ENCODE measurements around the gene CTDNEP1. TPM values are rescaled to one million over a fixed set of nuclear protein-coding genes. Genes with fewer than 3 reads are reported as not detected.
A peak's percentile ranks its signal among the peaks of the same experiment; 100 is the strongest.

Gene CTDNEP1
- total RNA-seq, 4 donors from 2014 or later: 71.5 to 150 (median 111) TPM

DNA sequence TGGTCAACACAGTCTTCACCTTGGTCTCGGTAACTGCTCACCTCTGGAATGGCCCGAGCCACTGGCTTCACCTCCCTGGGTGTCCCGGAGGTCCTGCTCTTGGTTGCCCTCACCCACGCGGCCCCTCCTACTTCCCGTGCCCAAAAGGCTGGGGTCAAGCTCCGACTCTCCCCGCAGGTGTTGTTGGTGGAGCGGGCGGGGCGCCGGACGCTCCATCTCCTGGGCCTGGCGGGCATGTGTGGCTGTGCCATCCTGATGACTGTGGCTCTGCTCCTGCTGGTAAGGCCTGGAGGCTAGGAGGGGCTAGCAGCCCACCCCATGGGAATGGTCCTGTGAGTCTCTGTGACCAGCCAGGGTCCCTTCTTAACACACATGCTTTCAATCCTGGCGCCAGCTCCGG lies 33.4 kb upstream of the CTDNEP1 start:
- Histone ChIP-seq H3K4me3 (no peak overlapping the region), H3K4me1 (peaks cover 38 to 44% of the 10 kb centered on the region in 2 donors), H3K36me3 (peaks cover 0 to 28% of the 10 kb centered on the region in 2 donors), H3K27me3 (no peaks in the 10 kb centered on the region), H3K27ac (peak overlapping the region; percentile 95 to 100 (median 98)), H3K9me3 (no peaks in the 10 kb centered on the region)
- TF ChIP-seq, protein P1, sequence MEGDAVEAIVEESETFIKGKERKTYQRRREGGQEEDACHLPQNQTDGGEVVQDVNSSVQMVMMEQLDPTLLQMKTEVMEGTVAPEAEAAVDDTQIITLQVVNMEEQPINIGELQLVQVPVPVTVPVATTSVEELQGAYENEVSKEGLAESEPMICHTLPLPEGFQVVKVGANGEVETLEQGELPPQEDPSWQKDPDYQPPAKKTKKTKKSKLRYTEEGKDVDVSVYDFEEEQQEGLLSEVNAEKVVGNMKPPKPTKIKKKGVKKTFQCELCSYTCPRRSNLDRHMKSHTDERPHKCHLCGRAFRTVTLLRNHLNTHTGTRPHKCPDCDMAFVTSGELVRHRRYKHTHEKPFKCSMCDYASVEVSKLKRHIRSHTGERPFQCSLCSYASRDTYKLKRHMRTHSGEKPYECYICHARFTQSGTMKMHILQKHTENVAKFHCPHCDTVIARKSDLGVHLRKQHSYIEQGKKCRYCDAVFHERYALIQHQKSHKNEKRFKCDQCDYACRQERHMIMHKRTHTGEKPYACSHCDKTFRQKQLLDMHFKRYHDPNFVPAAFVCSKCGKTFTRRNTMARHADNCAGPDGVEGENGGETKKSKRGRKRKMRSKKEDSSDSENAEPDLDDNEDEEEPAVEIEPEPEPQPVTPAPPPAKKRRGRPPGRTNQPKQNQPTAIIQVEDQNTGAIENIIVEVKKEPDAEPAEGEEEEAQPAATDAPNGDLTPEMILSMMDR (IDR thresholded peaks at IDR 0.05 in 4 of 5, conservative IDR thresholded peaks at IDR 0.05 in 1 of 5): no peak
- TF ChIP-seq POLR2A (IDR thresholded peaks at IDR 0.05): no peak
- DNase-seq (peak in 1 of 2 donors; percentile 28), ATAC-seq (no peak)
- intact Hi-C loops (cut with DNase I; ENCODE audit: low total_unique reads) (loop anchor here (5.0 kb wide), 1 partner anchor 867 kb away; the partner anchor contains the start of gene PER1), in situ Hi-C loops (cut with MboI; ENCODE audit: low sequenced_read_pairs in 4 of 4) (no loop called here)

DNA sequence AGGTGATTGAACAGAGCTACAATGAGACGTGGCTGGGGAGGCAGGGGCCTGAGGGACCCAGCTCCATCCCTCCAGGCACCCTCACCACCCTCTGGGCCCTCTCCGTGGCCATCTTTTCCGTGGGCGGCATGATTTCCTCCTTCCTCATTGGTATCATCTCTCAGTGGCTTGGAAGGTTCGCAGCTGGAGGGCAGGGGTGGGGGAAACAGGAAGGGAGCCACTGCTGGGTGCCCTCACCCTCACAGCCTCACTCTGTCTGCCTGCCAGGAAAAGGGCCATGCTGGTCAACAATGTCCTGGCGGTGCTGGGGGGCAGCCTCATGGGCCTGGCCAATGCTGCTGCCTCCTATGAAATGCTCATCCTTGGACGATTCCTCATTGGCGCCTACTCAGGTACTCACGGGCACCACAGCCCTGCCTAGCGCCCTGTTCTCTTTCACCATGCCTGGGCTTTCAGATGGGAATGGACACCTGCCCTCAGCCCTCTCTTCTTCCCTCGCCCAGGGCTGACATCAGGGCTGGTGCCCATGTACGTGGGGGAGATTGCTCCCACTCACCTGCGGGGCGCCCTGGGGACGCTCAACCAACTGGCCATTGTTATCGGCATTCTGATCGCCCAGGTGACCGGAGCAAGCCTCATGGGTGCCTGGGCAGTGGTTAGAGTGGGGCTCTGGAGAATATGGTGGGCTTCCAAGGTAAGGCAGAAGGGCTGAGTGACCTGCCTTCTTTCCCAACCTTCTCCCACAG lies 32.1 kb upstream of the CTDNEP1 start:
- ATAC-seq: no peak
- Histone ChIP-seq H3K27me3 (no peaks in the 10 kb centered on the region), H3K36me3 (peaks cover 0 to 28% of the 10 kb centered on the region in 2 donors), H3K4me3 (peak overlapping the region; percentile 70 to 80 (median 76)), H3K9me3 (no peaks in the 10 kb centered on the region), H3K4me1 (peaks cover 40 to 44% of the 10 kb centered on the region in 2 donors), H3K27ac (peak overlapping the region; percentile 95 to 100 (median 98))
- DNase-seq: peak in 1 of 2 donors; percentile 73
- no peak for TF ChIP-seq POLR2A (IDR thresholded peaks at IDR 0.05)
- TF ChIP-seq, protein P1 (IDR thresholded peaks at IDR 0.05 in 4 of 5, conservative IDR thresholded peaks at IDR 0.05 in 1 of 5): no peak
- intact Hi-C loops (cut with DNase I; ENCODE audit: low total_unique reads) (loop anchor here (5.0 kb wide), 1 partner anchor 869 kb away; the partner anchor contains the start of gene PER1), in situ Hi-C loops (cut with MboI; ENCODE audit: low sequenced_read_pairs in 4 of 4) (no loop called here)

DNA sequence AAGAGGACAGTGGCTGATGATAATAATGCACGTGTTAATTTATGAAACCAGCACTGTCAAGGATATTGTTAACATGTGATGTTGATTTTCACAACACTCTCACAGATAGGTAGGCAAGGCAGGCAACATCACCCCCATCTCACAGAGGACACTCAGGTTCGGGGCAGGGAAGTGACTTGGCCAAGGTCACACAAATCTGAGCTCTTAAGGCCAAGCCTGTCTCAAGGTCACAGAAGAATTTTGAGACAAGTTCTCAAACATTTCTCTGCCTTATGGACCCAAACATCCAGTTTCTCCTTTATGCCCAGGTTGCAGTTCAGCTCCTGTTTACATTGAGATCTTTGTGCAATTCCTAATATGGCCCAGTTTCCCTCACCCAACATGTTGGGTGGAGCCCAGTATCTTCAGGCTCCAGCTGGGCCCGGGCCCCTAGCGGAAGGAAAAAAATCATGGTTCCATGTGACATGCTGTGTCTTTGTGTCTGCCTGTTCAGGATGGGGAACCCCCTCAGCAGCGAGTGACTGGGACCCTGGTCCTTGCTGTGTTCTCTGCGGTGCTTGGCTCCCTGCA lies 31.3 kb upstream of the CTDNEP1 start:
- Histone ChIP-seq H3K9me3 (no peaks in the 10 kb centered on the region), H3K27ac (peak overlapping the region; percentile 95 to 100 (median 98)), H3K4me1 (peaks cover 40 to 44% of the 10 kb centered on the region in 2 donors), H3K4me3 (peak overlapping the region; percentile 70 to 80 (median 76)), H3K36me3 (peaks cover 0 to 28% of the 10 kb centered on the region in 2 donors), H3K27me3 (no peaks in the 10 kb centered on the region)
- DNase-seq: peak; percentile 69 to 80
- intact Hi-C loops (cut with DNase I; ENCODE audit: low total_unique reads) (loop anchor here (5.0 kb wide), 1 partner anchor 869 kb away; the partner anchor contains the start of gene PER1), in situ Hi-C loops (cut with MboI; ENCODE audit: low sequenced_read_pairs in 4 of 4) (no loop called here)
- TF ChIP-seq, protein P1 (IDR thresholded peaks at IDR 0.05 in 4 of 5, conservative IDR thresholded peaks at IDR 0.05 in 1 of 5): no peak
- no peak for TF ChIP-seq POLR2A (IDR thresholded peaks at IDR 0.05)
- ATAC-seq: peak; percentile 35 to 52

DNA sequence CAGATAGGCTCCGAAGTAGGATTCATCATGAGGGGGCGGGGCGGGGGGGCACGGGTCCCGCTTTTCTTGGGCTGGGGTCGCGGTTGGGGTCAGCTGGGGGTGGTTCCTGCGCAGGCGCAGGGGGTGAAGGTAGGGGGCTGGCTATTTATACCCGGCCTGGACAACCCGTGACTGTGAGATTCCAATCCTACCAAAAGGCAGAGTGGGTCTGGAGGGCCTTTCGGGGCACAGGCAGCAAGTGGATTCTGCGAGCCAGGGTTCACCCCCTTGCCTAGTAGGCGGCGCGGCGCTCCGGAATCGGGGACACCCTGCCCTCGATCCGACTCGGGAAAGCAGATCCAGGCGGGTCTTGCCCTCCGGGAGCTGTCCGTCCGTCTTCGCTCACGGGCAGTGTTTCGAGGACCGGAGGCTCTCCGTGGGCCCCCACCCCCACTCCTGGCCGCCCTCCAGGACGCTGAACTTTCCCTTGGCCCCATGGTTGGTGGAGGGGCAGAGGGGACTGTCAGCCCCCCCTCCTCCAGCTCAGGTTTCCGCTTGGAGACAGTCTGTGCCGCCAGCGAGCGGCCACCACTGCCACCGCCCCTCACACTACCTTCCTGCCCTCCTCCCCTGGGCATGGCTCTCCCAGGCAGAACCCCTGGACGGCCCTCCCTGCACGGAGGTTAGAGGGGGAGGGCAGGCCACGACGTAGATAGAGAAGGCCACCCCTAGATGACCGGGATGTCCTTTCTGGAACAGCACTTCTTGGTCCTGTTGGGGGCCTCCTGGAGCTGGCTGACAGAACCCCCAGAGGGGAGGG lies 30.6 kb upstream of the CTDNEP1 start:
- in situ Hi-C loops (cut with MboI; ENCODE audit: low sequenced_read_pairs in 4 of 4): no loop called here
- H3K27ac ChIP-seq: peak overlapping the region; percentile 95 to 100 (median 98)
- peaks cover 0 to 28% of the 10 kb centered on the region in 2 donors for H3K36me3 ChIP-seq
- ATAC-seq (peak; percentile 41 to 42), DNase-seq (peak; percentile 89 to 96)
- peak overlapping the region; percentile 70 to 80 (median 76) for H3K4me3 ChIP-seq
- H3K9me3 ChIP-seq: no peaks in the 10 kb centered on the region
- H3K27me3 ChIP-seq: no peaks in the 10 kb centered on the region
- TF ChIP-seq, protein P1 (IDR thresholded peaks at IDR 0.05 in 4 of 5, conservative IDR thresholded peaks at IDR 0.05 in 1 of 5): no peak
- peak; percentile 46 to 47 for TF ChIP-seq POLR2A (IDR thresholded peaks at IDR 0.05)
- intact Hi-C loops (cut with DNase I; ENCODE audit: low total_unique reads): loop anchor here (1.0 to 5.0 kb wide), 4 partner anchors 25 to 870 kb away; partner anchors contain the start of genes EIF5A, ELP5 and PER1
- peaks cover 40 to 44% of the 10 kb centered on the region in 2 donors for H3K4me1 ChIP-seq
